Fibroblast of lung (primary cell): Measurements from ENCODE around the gene GPER1. TPM values are rescaled to one million over a fixed set of nuclear protein-coding genes. Genes with fewer than 3 reads are reported as not detected.

Experiments
- DNase-seq, 2 donors: peaks; one replicate each; pipeline versions ENCODE4 v3.0.0 to v3.0.0-alpha.2; 2010; ENCODE audit warnings: low read depth in 2 of 2
- H2AFZ ChIP-seq: 2 replicates; pipeline ENCODE4 v1.5.1; 2012; ENCODE audit warnings: low read length, control low read depth, inconsistent platforms
- H3K27ac ChIP-seq: 2 replicates; pipeline ENCODE4 v1.5.1; 2011; ENCODE audit warnings: low read length, control low read depth; ENCODE audit not compliant: insufficient read depth
- H3K27me3 ChIP-seq: 2 replicates; pipeline ENCODE4 v1.5.1; 2011; ENCODE audit warnings: mild to moderate bottlenecking, low read length; ENCODE audit not compliant: control insufficient read depth, insufficient read depth
- H3K36me3 ChIP-seq: 2 replicates; pipeline ENCODE4 v1.5.1; 2011; ENCODE audit warnings: low read length; ENCODE audit not compliant: control insufficient read depth, insufficient read depth
- H3K4me1 ChIP-seq: 2 replicates; pipeline ENCODE4 v1.5.1; 2011; ENCODE audit warnings: low read length; ENCODE audit not compliant: control insufficient read depth, insufficient read depth; ENCODE audit errors: extremely low read depth
- H3K4me2 ChIP-seq: 2 replicates; pipeline ENCODE4 v1.5.1; 2011; ENCODE audit warnings: low read length, control low read depth; ENCODE audit not compliant: insufficient read depth; ENCODE audit errors: extremely low read depth
- H3K4me3 ChIP-seq, 4 experiments: fragments of 200-600 bp in 1 of 4; sonication (generic) in 1 of 4; replicated peaks in 1 of 4; 2 replicates each; pipeline ENCODE4 v1.5.1; 2011 to 2016; ENCODE audit warnings: low read length in 4 of 4, low read depth in 3 of 4, mild to moderate bottlenecking in 3 of 4, control low read depth in 2 of 4, inconsistent platforms in 1 of 4, mixed read lengths in 1 of 4; ENCODE audit not compliant: insufficient read depth in 1 of 4; ENCODE audit errors: control extremely low read depth in 1 of 4
- H3K79me2 ChIP-seq: 2 replicates; pipeline ENCODE4 v1.5.1; 2012; ENCODE audit warnings: mild to moderate bottlenecking, low read length, inconsistent platforms; ENCODE audit not compliant: control insufficient read depth, insufficient read depth
- H3K9ac ChIP-seq: 2 replicates; pipeline ENCODE4 v1.5.1; 2011; ENCODE audit warnings: mild to moderate bottlenecking, low read length, control low read depth; ENCODE audit not compliant: insufficient read depth
- H3K9me3 ChIP-seq: 2 replicates; pipeline ENCODE4 v1.5.1; 2012; ENCODE audit warnings: low read depth, low read length; ENCODE audit not compliant: control insufficient read depth, insufficient read depth
- H4K20me1 ChIP-seq: 2 replicates; pipeline ENCODE4 v1.5.1; 2011; ENCODE audit warnings: low read length; ENCODE audit not compliant: control insufficient read depth, insufficient read depth; ENCODE audit errors: extremely low read depth
- EZH2 ChIP-seq: IDR thresholded peaks from 2 replicates; pipeline ENCODE4 v1.5.1; 2012; ENCODE audit warnings: low read length, control low read depth, mild to moderate bottlenecking; ENCODE audit errors: missing control alignments
- polyA plus RNA-seq, 2 donors: library from polyadenylated mRNA; depleted of rRNA in 1 of 2; stranded (reverse) in 1 of 2; unstranded in 1 of 2; fragments of >200 nt; gene quantifications; 2 replicates each; pipeline ENCODE4 v1.2.1, GENCODE V29; 2011 to 2012; ENCODE audit warnings: missing spikeins in 1 of 2
- total RNA-seq: library from RNA; depleted of rRNA; stranded (reverse); fragments of >200 nt; gene quantifications from 2 replicates; pipeline ENCODE4 v1.2.1, GENCODE V29; 2014
- TF ChIP-seq, protein P1 (sequence below), 2 donors: IDR thresholded peaks in 1 of 2; conservative IDR thresholded peaks in 1 of 2; 1 replicate in 1 of 2; 2 replicates in 1 of 2; pipeline ENCODE4 v1.5.1; 2011 to 2012; ENCODE audit warnings: low read length in 2 of 2, control low read depth in 1 of 2, inconsistent platforms in 1 of 2, low read depth in 1 of 2, mild to moderate bottlenecking in 1 of 2

GPER1 gene
- total and polyA plus RNA-seq, 2 donors (not counting 1 experiment from before 2014, with no cell fraction given), result 2.0 to 2.3 TPM

DNA sequence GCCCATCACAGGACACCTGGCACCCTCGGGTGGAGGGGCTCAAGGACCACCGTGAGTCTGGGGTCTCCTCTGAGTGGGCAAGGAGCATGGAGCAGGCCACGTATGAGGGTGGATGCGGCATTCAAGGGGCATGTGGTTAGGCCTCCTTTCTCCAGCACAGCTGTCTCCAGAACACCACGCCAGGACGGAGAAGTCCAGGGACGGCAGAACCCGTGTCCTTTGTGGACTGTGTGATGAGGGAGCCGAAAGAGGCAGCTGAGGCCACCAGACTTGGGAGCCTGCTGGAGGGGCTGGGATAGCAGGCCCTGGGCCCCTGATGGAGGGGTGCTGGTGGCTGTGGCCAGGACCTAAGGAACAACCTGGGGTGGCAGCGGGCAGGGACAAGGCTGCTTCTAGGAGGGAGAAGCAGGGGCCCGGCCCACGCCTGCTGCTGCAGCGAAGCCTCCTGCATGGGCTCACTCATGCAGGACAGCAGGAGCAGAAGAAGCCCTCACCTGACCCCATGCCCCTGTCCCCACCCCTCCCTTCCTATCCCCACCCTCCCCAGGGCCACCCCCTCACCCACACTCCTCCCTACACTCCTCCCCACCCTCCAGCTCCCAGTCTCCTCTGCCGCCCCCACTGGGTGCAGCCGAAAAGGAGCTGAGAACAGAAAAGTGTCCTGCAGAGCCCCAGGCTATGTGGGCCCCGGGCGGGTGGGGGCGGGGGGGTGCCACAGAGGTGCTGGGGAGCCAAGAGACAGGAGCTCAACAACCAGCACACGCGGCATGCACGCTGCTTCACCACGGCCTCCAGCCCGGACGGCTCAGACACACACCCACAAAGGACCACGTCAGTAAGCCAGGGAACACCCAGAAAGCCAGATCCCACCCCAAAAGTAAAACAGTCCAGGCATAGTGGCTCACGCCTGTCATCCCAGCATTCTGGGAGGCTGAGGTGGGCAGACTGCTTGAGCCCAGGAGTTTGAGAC lies 42.4 kb downstream of the GPER1 start:
- no peaks in the 10 kb centered on the region for H3K79me2 ChIP-seq
- TF ChIP-seq EZH2, result no peak
- TF ChIP-seq, protein P1, sequence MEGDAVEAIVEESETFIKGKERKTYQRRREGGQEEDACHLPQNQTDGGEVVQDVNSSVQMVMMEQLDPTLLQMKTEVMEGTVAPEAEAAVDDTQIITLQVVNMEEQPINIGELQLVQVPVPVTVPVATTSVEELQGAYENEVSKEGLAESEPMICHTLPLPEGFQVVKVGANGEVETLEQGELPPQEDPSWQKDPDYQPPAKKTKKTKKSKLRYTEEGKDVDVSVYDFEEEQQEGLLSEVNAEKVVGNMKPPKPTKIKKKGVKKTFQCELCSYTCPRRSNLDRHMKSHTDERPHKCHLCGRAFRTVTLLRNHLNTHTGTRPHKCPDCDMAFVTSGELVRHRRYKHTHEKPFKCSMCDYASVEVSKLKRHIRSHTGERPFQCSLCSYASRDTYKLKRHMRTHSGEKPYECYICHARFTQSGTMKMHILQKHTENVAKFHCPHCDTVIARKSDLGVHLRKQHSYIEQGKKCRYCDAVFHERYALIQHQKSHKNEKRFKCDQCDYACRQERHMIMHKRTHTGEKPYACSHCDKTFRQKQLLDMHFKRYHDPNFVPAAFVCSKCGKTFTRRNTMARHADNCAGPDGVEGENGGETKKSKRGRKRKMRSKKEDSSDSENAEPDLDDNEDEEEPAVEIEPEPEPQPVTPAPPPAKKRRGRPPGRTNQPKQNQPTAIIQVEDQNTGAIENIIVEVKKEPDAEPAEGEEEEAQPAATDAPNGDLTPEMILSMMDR (conservative IDR thresholded peaks at IDR 0.05 in 1 of 2, IDR thresholded peaks at IDR 0.05 in 1 of 2; ENCODE audit: low read depth in 1 of 2, low read length in 2 of 2), result no peak
- no peaks in the 10 kb centered on the region for H4K20me1 ChIP-seq
- no peak overlapping the region for H2AFZ ChIP-seq
- H3K36me3 ChIP-seq, result no peaks in the 10 kb centered on the region
- H3K27me3 ChIP-seq, result no peaks in the 10 kb centered on the region
- no peak for DNase-seq
- no peak overlapping the region for H3K4me2 ChIP-seq
- no peak overlapping the region for H3K4me3 ChIP-seq
- no peaks in the 10 kb centered on the region for H3K9me3 ChIP-seq
- no peak overlapping the region for H3K27ac ChIP-seq
- no peak overlapping the region for H3K9ac ChIP-seq
- H3K4me1 ChIP-seq, result no peaks in the 10 kb centered on the region

DNA sequence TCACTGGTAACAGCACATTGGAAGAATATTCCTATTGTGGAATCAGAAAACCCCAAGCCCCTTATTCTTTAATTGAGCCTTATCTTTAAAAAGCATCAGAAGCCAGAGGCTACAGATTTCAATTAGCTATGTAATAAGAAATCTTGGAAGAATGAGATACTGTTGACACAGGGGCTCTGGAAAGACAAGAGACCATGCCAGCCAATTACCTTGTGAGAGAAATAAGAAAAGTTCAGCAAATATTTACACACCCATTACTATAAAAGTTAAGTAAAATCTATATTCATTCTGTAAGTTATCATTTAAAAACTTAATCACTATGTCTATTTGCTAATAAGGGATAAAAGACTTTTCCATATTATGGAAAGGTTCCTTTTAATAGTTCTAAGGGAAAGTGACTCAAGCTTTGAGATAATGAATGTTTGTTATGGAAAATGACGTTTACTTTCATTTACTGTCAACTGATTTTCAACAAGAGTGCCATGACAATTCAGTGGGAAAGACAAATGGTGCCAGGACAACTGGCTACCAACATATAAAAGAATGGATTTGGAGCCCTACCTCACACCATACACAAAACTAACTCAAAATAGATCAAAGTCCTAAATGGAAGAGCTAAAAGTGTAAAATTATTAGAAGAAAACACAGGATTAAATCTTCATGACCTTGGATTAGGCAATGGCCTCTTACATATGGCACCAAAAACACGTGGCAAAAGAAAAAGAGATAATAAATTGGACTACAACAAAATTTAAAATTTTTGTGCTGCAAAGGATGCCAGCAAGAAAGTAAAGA lies 43.8 kb downstream of the GPER1 start:
- H4K20me1 ChIP-seq, result no peaks in the 10 kb centered on the region
- H3K4me1 ChIP-seq, result peaks cover under 1% of the 10 kb centered on the region
- TF ChIP-seq, protein P1 (conservative IDR thresholded peaks at IDR 0.05 in 1 of 2, IDR thresholded peaks at IDR 0.05 in 1 of 2; ENCODE audit: low read depth in 1 of 2, low read length in 2 of 2), result no peak
- TF ChIP-seq EZH2, result no peak
- no peak overlapping the region for H3K4me3 ChIP-seq
- H3K9me3 ChIP-seq, result no peaks in the 10 kb centered on the region
- H2AFZ ChIP-seq, result no peak overlapping the region
- peaks cover 1% of the 10 kb centered on the region for H3K79me2 ChIP-seq
- no peaks in the 10 kb centered on the region for H3K36me3 ChIP-seq
- H3K27me3 ChIP-seq, result no peaks in the 10 kb centered on the region
- no peak overlapping the region for H3K27ac ChIP-seq
- H3K9ac ChIP-seq, result no peak overlapping the region
- no peak for DNase-seq
- no peak overlapping the region for H3K4me2 ChIP-seq

DNA sequence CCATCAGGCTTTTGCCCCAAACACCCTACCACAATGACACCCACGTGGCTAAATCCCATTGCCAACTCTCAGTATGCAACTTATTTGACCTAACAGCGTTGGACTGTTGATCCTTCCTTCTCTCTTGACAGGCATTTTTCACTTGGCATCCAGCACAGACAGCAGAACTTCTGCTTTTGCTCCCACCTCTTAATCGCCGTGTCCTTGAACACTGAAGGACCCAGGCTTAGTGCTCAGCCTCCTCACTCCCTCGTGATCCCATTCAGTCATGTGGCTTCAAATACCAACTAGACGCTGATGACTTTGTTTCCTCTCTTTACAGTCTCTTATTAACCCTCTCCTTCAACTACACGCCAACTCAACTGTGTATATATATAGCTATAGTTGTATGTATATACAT lies 47.0 kb downstream of the GPER1 start:
- Histone ChIP-seq H3K27ac (no peak overlapping the region), H3K27me3 (no peaks in the 10 kb centered on the region), H3K36me3 (no peaks in the 10 kb centered on the region), H3K4me3 (no peak overlapping the region), H4K20me1 (no peaks in the 10 kb centered on the region), H3K4me2 (no peak overlapping the region), H3K9me3 (no peaks in the 10 kb centered on the region), H2AFZ (no peak overlapping the region), H3K79me2 (peaks cover 9% of the 10 kb centered on the region), H3K9ac (no peak overlapping the region), H3K4me1 (peaks cover 3% of the 10 kb centered on the region)
- no peak for DNase-seq
- TF ChIP-seq, protein P1 (conservative IDR thresholded peaks at IDR 0.05 in 1 of 2, IDR thresholded peaks at IDR 0.05 in 1 of 2; ENCODE audit: low read depth in 1 of 2, low read length in 2 of 2), result no peak
- TF ChIP-seq EZH2, result no peak
